Keratinocyte (primary cell): ENCODE measurements around the gene TOLLIP. TPM values are rescaled to one million over a fixed set of nuclear protein-coding genes. Genes with fewer than 3 reads are reported as not detected.
A peak's percentile ranks its signal among the peaks of the same experiment; 100 is the strongest.
"Not testable (repeated sequence)": the region's sequence is repeated elsewhere in the genome, so short reads cannot be mapped to it uniquely, and the experiment has no call there.

ENCODE experiments used
- DNase-seq: peaks from one replicate; pipeline ENCODE4 v3.0.0-alpha.2; 2011; ENCODE audit warnings: low read depth, missing footprints, low spot score
- FAIRE-seq: peaks from 2 replicates; lab custom pipeline; 2011; peaks lifted over from hg19 to GRCh38; lab: Jason Lieb, UNC
- H2AFZ ChIP-seq: 2 replicates; pipeline ENCODE4 v1.6.0; 2012; ENCODE audit warnings: low read length, control low read depth, inconsistent platforms; ENCODE audit not compliant: control insufficient read depth
- H3K27ac ChIP-seq: 2 replicates; pipeline ENCODE4 v1.5.1; 2011; ENCODE audit warnings: low read length; ENCODE audit not compliant: control insufficient read depth, insufficient read depth
- H3K27me3 ChIP-seq: 3 replicates; pipeline ENCODE4 v1.6.0; 2011; ENCODE audit warnings: low read length; ENCODE audit not compliant: control insufficient read depth, insufficient read depth; ENCODE audit errors: extremely low read depth
- H3K36me3 ChIP-seq, 2 experiments: 2 replicates in 1 of 2; 3 replicates in 1 of 2; pipeline ENCODE4 v1.5.1; 2011; ENCODE audit warnings: low read length in 2 of 2, mild to moderate bottlenecking in 1 of 2; ENCODE audit not compliant: control insufficient read depth in 2 of 2, insufficient read depth in 2 of 2; ENCODE audit errors: extremely low read depth in 1 of 2
- H3K4me1 ChIP-seq: 3 replicates; pipeline ENCODE4 v1.5.1; 2011; ENCODE audit warnings: low read length; ENCODE audit not compliant: control insufficient read depth, insufficient read depth; ENCODE audit errors: extremely low read depth
- H3K4me2 ChIP-seq: 3 replicates; pipeline ENCODE4 v1.6.0; 2011; ENCODE audit warnings: low read depth, low read length; ENCODE audit not compliant: control insufficient read depth, insufficient read depth; ENCODE audit errors: extremely low read depth
- H3K4me3 ChIP-seq, 3 experiments: fragments of 200-600 bp in 1 of 3; sonication (generic) in 1 of 3; 2 replicates in 2 of 3; 3 replicates in 1 of 3; pipeline ENCODE4 v1.5.1; 2011 to 2016; ENCODE audit warnings: low read length in 3 of 3, mild to moderate bottlenecking in 3 of 3, control low read depth in 2 of 3, inconsistent platforms in 1 of 3, low read depth in 1 of 3, mixed read lengths in 1 of 3, mixed run types in 1 of 3, moderate library complexity in 1 of 3; ENCODE audit not compliant: control insufficient read depth in 2 of 3, insufficient read depth in 2 of 3; ENCODE audit errors: extremely low read depth in 1 of 3
- H3K79me2 ChIP-seq: 2 replicates; pipeline ENCODE4 v1.6.0; 2012; ENCODE audit warnings: low read length; ENCODE audit not compliant: control insufficient read depth, insufficient read depth
- H3K9ac ChIP-seq: 3 replicates; pipeline ENCODE4 v1.6.0; 2011; ENCODE audit warnings: low read length; ENCODE audit not compliant: control insufficient read depth, insufficient read depth; ENCODE audit errors: extremely low read depth
- H3K9me1 ChIP-seq: 3 replicates; pipeline ENCODE4 v1.6.0; 2011; ENCODE audit warnings: low read length; ENCODE audit not compliant: control insufficient read depth, insufficient read depth; ENCODE audit errors: extremely low read depth
- H3K9me3 ChIP-seq: 2 replicates; pipeline ENCODE4 v1.5.1; 2012; ENCODE audit warnings: low read depth, low read length; ENCODE audit not compliant: control insufficient read depth
- H4K20me1 ChIP-seq: 3 replicates; pipeline ENCODE4 v1.6.0; 2011; ENCODE audit warnings: low read length; ENCODE audit not compliant: control insufficient read depth, insufficient read depth; ENCODE audit errors: extremely low read depth
- CTCF ChIP-seq, 3 experiments: IDR thresholded peaks in 1 of 3; conservative IDR thresholded peaks in 1 of 3; optimal IDR thresholded peaks in 1 of 3; 2 replicates in 2 of 3; 3 replicates in 1 of 3; pipeline versions ENCODE3 to v1.5.1; 2011; ENCODE audit warnings: low read length in 3 of 3, mild to moderate bottlenecking in 3 of 3, moderate library complexity in 2 of 3, control low read depth in 1 of 3, inconsistent platforms in 1 of 3; ENCODE audit not compliant: insufficient read depth in 2 of 3; ENCODE audit errors: extremely low read depth in 1 of 3
- EZH2 ChIP-seq: IDR thresholded peaks from one replicate; pipeline ENCODE4 v1.6.1; 2012; ENCODE audit warnings: inconsistent platforms, mild to moderate bottlenecking, low read length, moderate library complexity
- dilution Hi-C: fragments of 300-500 bp; cut with MboI; formaldehyde crosslinking; loops from one replicate; pipeline ENCODE4 v1.7.0; 2020; ENCODE audit warnings: low sequenced_read_pairs; ENCODE audit not compliant: extremely low pct_ligation_motif_present
- polyA plus RNA-seq, 5 experiments: library from polyadenylated mRNA; depleted of rRNA in 3 of 5; stranded (reverse) in 3 of 5; stranded (forward) in 1 of 5; unstranded in 1 of 5; fragments of >200 nt; gene quantifications; 1 replicate in 1 of 5; 2 replicates in 3 of 5; 3 replicates in 1 of 5; pipeline versions ENCODE4 v1.2.1 to v1.2.3, GENCODE V29; 2011 to 2012; ENCODE audit warnings: missing spikeins in 2 of 5, low read depth in 1 of 5, low replicate concordance in 1 of 5

TOLLIP gene
- polyA plus RNA-seq, 1 donor (not counting 4 experiments of a cell fraction or from before 2014, with no cell fraction given): 40.2 TPM

DNA sequence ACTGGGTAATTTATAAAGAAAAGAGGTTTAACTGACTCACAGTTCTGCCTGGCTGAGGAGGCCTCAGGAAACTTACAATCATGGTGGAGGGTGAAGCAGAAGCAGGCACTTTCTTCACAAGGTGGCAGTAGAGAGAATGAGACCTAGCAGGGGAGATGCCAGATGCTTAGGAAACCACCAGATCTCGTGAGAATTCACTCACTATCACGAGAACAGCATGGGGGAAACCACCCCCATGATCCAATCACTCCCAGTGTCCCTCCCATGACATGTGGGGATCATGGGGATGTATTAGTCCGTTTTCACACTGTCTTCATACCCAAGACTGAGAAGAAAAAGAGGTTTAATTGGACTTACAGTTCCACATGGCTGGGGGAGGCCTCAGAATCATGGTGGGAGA lies 45.0 kb downstream of the TOLLIP start:
- H3K79me2 ChIP-seq, H3K4me3 ChIP-seq, H3K4me2 ChIP-seq, H2AFZ ChIP-seq, H3K4me1 ChIP-seq, dilution Hi-C loops, H3K27me3 ChIP-seq, H3K27ac ChIP-seq, H3K9ac ChIP-seq, H3K36me3 ChIP-seq, H3K9me1 ChIP-seq, H4K20me1 ChIP-seq, H3K9me3 ChIP-seq: not testable (repeated sequence)
- TF ChIP-seq CTCF (optimal IDR thresholded peaks at IDR 0.05 in 1 of 3, IDR thresholded peaks at IDR 0.05 in 1 of 3, conservative IDR thresholded peaks at IDR 0.05 in 1 of 3; ENCODE audit: extremely low read depth in 1 of 3, insufficient read depth in 2 of 3, low read length in 3 of 3): peak; percentile 30 to 53 (median 48)
- DNase-seq: peak; percentile 30
- peak; percentile 64 for FAIRE-seq

DNA sequence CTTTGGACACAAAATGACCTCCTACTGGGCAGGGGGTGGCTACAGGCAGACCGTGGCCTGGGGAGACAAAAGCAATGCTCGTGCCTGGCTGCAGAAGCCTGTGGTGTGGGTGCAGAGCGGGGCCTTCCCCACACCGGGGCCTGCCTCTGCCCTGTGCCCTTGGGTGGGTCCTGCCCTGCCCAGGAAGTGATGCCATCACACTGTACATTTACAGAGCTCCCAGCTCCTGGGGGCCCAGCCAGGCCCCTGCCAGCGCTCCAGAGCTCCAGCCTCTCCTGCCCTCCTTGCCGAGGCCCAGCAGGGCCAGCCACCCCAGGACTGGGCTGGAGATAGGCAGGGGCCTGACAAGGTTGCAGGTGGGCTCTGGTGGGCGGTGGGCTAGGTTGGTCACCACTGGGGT lies 46.4 kb downstream of the TOLLIP start:
- H3K9me1 ChIP-seq: no peaks in the 10 kb centered on the region
- H3K36me3 ChIP-seq: no peaks in the 10 kb centered on the region
- peak overlapping the region in 2 of 3 experiments; percentile 46 to 65 for H3K4me3 ChIP-seq
- peak overlapping the region; percentile 76 for H3K4me2 ChIP-seq
- H3K9me3 ChIP-seq: no peaks in the 10 kb centered on the region
- H3K9ac ChIP-seq: peak overlapping the region; percentile 60
- FAIRE-seq (no peak), DNase-seq (no peak)
- peak overlapping the region; percentile 26 for H3K27ac ChIP-seq
- dilution Hi-C loops: no loop called here
- H2AFZ ChIP-seq: peak overlapping the region; percentile 66
- peaks cover 6% of the 10 kb centered on the region for H3K4me1 ChIP-seq
- H4K20me1 ChIP-seq: no peaks in the 10 kb centered on the region
- TF ChIP-seq EZH2: no peak
- no peak for TF ChIP-seq CTCF (optimal IDR thresholded peaks at IDR 0.05 in 1 of 3, IDR thresholded peaks at IDR 0.05 in 1 of 3, conservative IDR thresholded peaks at IDR 0.05 in 1 of 3; ENCODE audit: extremely low read depth in 1 of 3, insufficient read depth in 2 of 3, low read length in 3 of 3)
- H3K79me2 ChIP-seq: no peaks in the 10 kb centered on the region
- no peaks in the 10 kb centered on the region for H3K27me3 ChIP-seq
